Sciatic nerve (tissue), 2 donors: ENCODE measurements around the gene CD180. TPM values are rescaled to one million over a fixed set of nuclear protein-coding genes. Genes with fewer than 3 reads are reported as not detected.
A peak's percentile ranks its signal among the peaks of the same experiment; 100 is the strongest.

Source experiments
- ATAC-seq: fragments of 200-7000 bp; cut with Tn5 transposase; one replicate; pipeline ENCODE4 v1.9.1; 2020; ENCODE audit warnings: mild to moderate bottlenecking, moderate library complexity
- DNase-seq: peaks from one replicate; pipeline ENCODE4 v3.0.0-alpha.2; 2020; ENCODE audit warnings: low spot score
- intact Hi-C: fragments of 100-400 bp; cut with DNase I; formaldehyde crosslinking; loops from one replicate; pipeline ENCODE4 v1.14.2; 2022
- total RNA-seq: library from RNA; stranded (reverse); fragmentation: NEBNext Ultra II Directional; extraction: Animal tissue kit (Norgen Biotek cat#: 25700); gene quantifications from one replicate; pipeline ENCODE4 v1.2.1, GENCODE V29; 2021
- donor health status: DM: no; HTN: no; CAD: no.
- donor health status: DM: no; HTN: no; CAD: no.

CD180 gene
- total RNA-seq, 1 donor from 2014 or later = 2.0 TPM

- ATAC-seq (peak; percentile 91), DNase-seq (peak; percentile 86)
- intact Hi-C loops = no loop called here
Measured at GRCh38 chr5:67215519-67216471, 19.2 kb upstream of the CD180 start.

- DNase-seq = no peak
- intact Hi-C loops = no loop called here
- ATAC-seq = peak; percentile 43
Measured at GRCh38 chr5:67214707-67215447, 18.3 kb upstream of the CD180 start.

- intact Hi-C loops = no loop called here
- DNase-seq (no peak), ATAC-seq (no peak)
Measured at GRCh38 chr5:67214036-67214435, 17.4 kb upstream of the CD180 start.

GRCh38 chr5:67211926-67212325 is 15.3 kb upstream of the CD180 start:
- intact Hi-C loops = no loop called here
- ATAC-seq (no peak), DNase-seq (no peak)

GRCh38 chr5:67209141-67209771 is 12.7 kb upstream of the CD180 start:
- no peak for DNase-seq
- intact Hi-C loops = loop anchor here (5.0 kb wide), 1 partner anchor 52 kb away; no protein-coding TSS in a partner anchor

GRCh38 chr5:67208403-67208802 is 11.8 kb upstream of the CD180 start:
- intact Hi-C loops = loop anchor here (5.0 kb wide), 1 partner anchor 51 kb away; no protein-coding TSS in a partner anchor
- DNase-seq (no peak), ATAC-seq (no peak)

More at GRCh38 chr5:67209141-67209771, 12.7 kb upstream of the CD180 start:
- ATAC-seq = peak; percentile 83

- no peak for DNase-seq
- no peak for ATAC-seq
- intact Hi-C loops = loop anchor here (5.0 kb wide), 1 partner anchor 50 kb away; no protein-coding TSS in a partner anchor
Measured at GRCh38 chr5:67206929-67207328, 10.3 kb upstream of the CD180 start.

GRCh38 chr5:67206461-67206860 is 9.9 kb upstream of the CD180 start:
- DNase-seq (no peak), ATAC-seq (no peak)
- intact Hi-C loops = loop anchor here (5.0 kb wide), 1 partner anchor 49 kb away; no protein-coding TSS in a partner anchor

- ATAC-seq = no peak
- DNase-seq = no peak
- intact Hi-C loops = loop anchor here (5.0 kb wide), 1 partner anchor 49 kb away; no protein-coding TSS in a partner anchor
Measured at GRCh38 chr5:67205981-67206380, 9.4 kb upstream of the CD180 start.

- ATAC-seq (no peak), DNase-seq (no peak)
- intact Hi-C loops = loop anchor here (5.0 kb wide), 2 partner anchors 38 to 48 kb away; no protein-coding TSS in a partner anchor
Measured at GRCh38 chr5:67204821-67205220, 8.2 kb upstream of the CD180 start.

GRCh38 chr5:67203701-67204074 is 7.1 kb upstream of the CD180 start:
- ATAC-seq = no peak
- intact Hi-C loops = loop anchor here (5.0 kb wide), 1 partner anchor 36 kb away; no protein-coding TSS in a partner anchor
- DNase-seq = no peak

GRCh38 chr5:67202828-67203227 is 6.2 kb upstream of the CD180 start:
- intact Hi-C loops = loop anchor here (5.0 kb wide), 1 partner anchor 36 kb away; no protein-coding TSS in a partner anchor
- ATAC-seq = peak; percentile 15
- DNase-seq = no peak

- DNase-seq = no peak
- intact Hi-C loops = loop anchor here (5.0 kb wide), 1 partner anchor 35 kb away; no protein-coding TSS in a partner anchor
- no peak for ATAC-seq
Measured at GRCh38 chr5:67201897-67202549, 5.4 kb upstream of the CD180 start.

GRCh38 chr5:67200809-67201562 is 4.4 kb upstream of the CD180 start:
- DNase-seq (no peak), ATAC-seq (no peak)
- intact Hi-C loops = loop anchor here (5.0 kb wide), 1 partner anchor 34 kb away; no protein-coding TSS in a partner anchor

GRCh38 chr5:67199859-67200258 is 3.3 kb upstream of the CD180 start:
- ATAC-seq (no peak), DNase-seq (no peak)
- intact Hi-C loops = loop anchor here (5.0 kb wide), 1 partner anchor 33 kb away; no protein-coding TSS in a partner anchor

- intact Hi-C loops = no loop called here
- DNase-seq (no peak), ATAC-seq (no peak)
Measured at GRCh38 chr5:67198917-67199316, 2.3 kb upstream of the CD180 start.

GRCh38 chr5:67197536-67197935 is 937 bp upstream of the CD180 start:
- intact Hi-C loops = no loop called here
- DNase-seq = no peak
- no peak for ATAC-seq
